ENCODE measurements around the gene OXNAD1. TPM values are rescaled to one million over a fixed set of nuclear protein-coding genes. Genes with fewer than 3 reads are reported as not detected.

The OXNAD1 gene
- total and polyA plus RNA-seq, 2 donors (not counting 1 experiment from before 2014, with no cell fraction given): 6.4 to 10.4 TPM

GRCh38 chr3:16338999-16339398, 74.0 kb downstream of the OXNAD1 start:
- no peak overlapping the region for H2AFZ ChIP-seq (ENCODE audit: low read length)
- no peaks in the 10 kb centered on the region for H3K36me3 ChIP-seq (ENCODE audit: control insufficient read depth, insufficient read depth, low read length)
- peak overlapping the region; percentile 47 for H3K27ac ChIP-seq (ENCODE audit: insufficient read depth, low read length)
- H3K9ac ChIP-seq (ENCODE audit: insufficient read depth, low read length): no peak overlapping the region
- no peaks in the 10 kb centered on the region for H3K27me3 ChIP-seq (ENCODE audit: control insufficient read depth, insufficient read depth, low read length)
- peak; percentile 90 to 97 for DNase-seq (ENCODE audit: low read depth in 2 of 2)
- H3K4me3 ChIP-seq (replicated peaks in 1 of 4; ENCODE audit: control extremely low read depth in 1 of 4, insufficient read depth in 1 of 4, low read depth in 3 of 4, low read length in 4 of 4): no peak overlapping the region
- TF ChIP-seq EZH2 (IDR thresholded peaks at IDR 0.05; ENCODE audit: low read length, missing control alignments): no peak
- TF ChIP-seq CTCF (conservative IDR thresholded peaks at IDR 0.05 in 1 of 2, IDR thresholded peaks at IDR 0.05 in 1 of 2; ENCODE audit: low read depth in 1 of 2, low read length in 2 of 2): no peak
- H3K4me2 ChIP-seq (ENCODE audit: extremely low read depth, insufficient read depth, low read length): peak overlapping the region; percentile 19
- H3K9me3 ChIP-seq (ENCODE audit: control insufficient read depth, insufficient read depth, low read depth, low read length): no peaks in the 10 kb centered on the region
- H3K4me1 ChIP-seq (ENCODE audit: control insufficient read depth, extremely low read depth, insufficient read depth, low read length): peaks cover 9% of the 10 kb centered on the region
- H4K20me1 ChIP-seq (ENCODE audit: control insufficient read depth, extremely low read depth, insufficient read depth, low read length): no peaks in the 10 kb centered on the region
- no peaks in the 10 kb centered on the region for H3K79me2 ChIP-seq (ENCODE audit: control insufficient read depth, insufficient read depth, low read length)

GRCh38 chr3:16343101-16343500, 78.1 kb downstream of the OXNAD1 start:
- no peaks in the 10 kb centered on the region for H3K9me3 ChIP-seq (ENCODE audit: control insufficient read depth, insufficient read depth, low read depth, low read length)
- peaks cover 7% of the 10 kb centered on the region for H3K4me1 ChIP-seq (ENCODE audit: control insufficient read depth, extremely low read depth, insufficient read depth, low read length)
- H3K79me2 ChIP-seq (ENCODE audit: control insufficient read depth, insufficient read depth, low read length): no peaks in the 10 kb centered on the region
- H3K4me3 ChIP-seq (replicated peaks in 1 of 4; ENCODE audit: control extremely low read depth in 1 of 4, insufficient read depth in 1 of 4, low read depth in 3 of 4, low read length in 4 of 4): no peak overlapping the region
- H3K27me3 ChIP-seq (ENCODE audit: control insufficient read depth, insufficient read depth, low read length): no peaks in the 10 kb centered on the region
- H2AFZ ChIP-seq (ENCODE audit: low read length): no peak overlapping the region
- no peak overlapping the region for H3K9ac ChIP-seq (ENCODE audit: insufficient read depth, low read length)
- no peaks in the 10 kb centered on the region for H4K20me1 ChIP-seq (ENCODE audit: control insufficient read depth, extremely low read depth, insufficient read depth, low read length)
- TF ChIP-seq CTCF (conservative IDR thresholded peaks at IDR 0.05 in 1 of 2, IDR thresholded peaks at IDR 0.05 in 1 of 2; ENCODE audit: low read depth in 1 of 2, low read length in 2 of 2): no peak
- TF ChIP-seq EZH2 (IDR thresholded peaks at IDR 0.05; ENCODE audit: low read length, missing control alignments): no peak
- H3K4me2 ChIP-seq (ENCODE audit: extremely low read depth, insufficient read depth, low read length): no peak overlapping the region
- DNase-seq (ENCODE audit: low read depth in 2 of 2): no peak
- H3K27ac ChIP-seq (ENCODE audit: insufficient read depth, low read length): no peak overlapping the region
- no peaks in the 10 kb centered on the region for H3K36me3 ChIP-seq (ENCODE audit: control insufficient read depth, insufficient read depth, low read length)

GRCh38 chr3:16346413-16347081, 81.5 kb downstream of the OXNAD1 start:
- Histone ChIP-seq H4K20me1 (ENCODE audit: control insufficient read depth, extremely low read depth, insufficient read depth, low read length) (no peaks in the 10 kb centered on the region), H3K79me2 (ENCODE audit: control insufficient read depth, insufficient read depth, low read length) (no peaks in the 10 kb centered on the region), H3K4me3 (replicated peaks in 1 of 4; ENCODE audit: control extremely low read depth in 1 of 4, insufficient read depth in 1 of 4, low read depth in 3 of 4, low read length in 4 of 4) (no peak overlapping the region), H2AFZ (ENCODE audit: low read length) (no peak overlapping the region), H3K27ac (ENCODE audit: insufficient read depth, low read length) (no peak overlapping the region), H3K9me3 (ENCODE audit: control insufficient read depth, insufficient read depth, low read depth, low read length) (no peaks in the 10 kb centered on the region), H3K4me2 (ENCODE audit: extremely low read depth, insufficient read depth, low read length) (no peak overlapping the region), H3K27me3 (ENCODE audit: control insufficient read depth, insufficient read depth, low read length) (no peaks in the 10 kb centered on the region), H3K4me1 (ENCODE audit: control insufficient read depth, extremely low read depth, insufficient read depth, low read length) (peaks cover 13% of the 10 kb centered on the region), H3K9ac (ENCODE audit: insufficient read depth, low read length) (no peak overlapping the region), H3K36me3 (ENCODE audit: control insufficient read depth, insufficient read depth, low read length) (no peaks in the 10 kb centered on the region)
- no peak for TF ChIP-seq CTCF (conservative IDR thresholded peaks at IDR 0.05 in 1 of 2, IDR thresholded peaks at IDR 0.05 in 1 of 2; ENCODE audit: low read depth in 1 of 2, low read length in 2 of 2)
- no peak for DNase-seq (ENCODE audit: low read depth in 2 of 2)
